Measurements from ENCODE around the gene ZYX. TPM values are rescaled to one million over a fixed set of nuclear protein-coding genes. Genes with fewer than 3 reads are reported as not detected.
A peak's percentile ranks its signal among the peaks of the same experiment; 100 is the strongest.

Gene ZYX
- total and polyA plus RNA-seq, 9 of the 15 experiments (the other 6 are each of a cell fraction or from before 2014, with no cell fraction given), result 1.8 to 130 (median 15.7) TPM

DNA sequence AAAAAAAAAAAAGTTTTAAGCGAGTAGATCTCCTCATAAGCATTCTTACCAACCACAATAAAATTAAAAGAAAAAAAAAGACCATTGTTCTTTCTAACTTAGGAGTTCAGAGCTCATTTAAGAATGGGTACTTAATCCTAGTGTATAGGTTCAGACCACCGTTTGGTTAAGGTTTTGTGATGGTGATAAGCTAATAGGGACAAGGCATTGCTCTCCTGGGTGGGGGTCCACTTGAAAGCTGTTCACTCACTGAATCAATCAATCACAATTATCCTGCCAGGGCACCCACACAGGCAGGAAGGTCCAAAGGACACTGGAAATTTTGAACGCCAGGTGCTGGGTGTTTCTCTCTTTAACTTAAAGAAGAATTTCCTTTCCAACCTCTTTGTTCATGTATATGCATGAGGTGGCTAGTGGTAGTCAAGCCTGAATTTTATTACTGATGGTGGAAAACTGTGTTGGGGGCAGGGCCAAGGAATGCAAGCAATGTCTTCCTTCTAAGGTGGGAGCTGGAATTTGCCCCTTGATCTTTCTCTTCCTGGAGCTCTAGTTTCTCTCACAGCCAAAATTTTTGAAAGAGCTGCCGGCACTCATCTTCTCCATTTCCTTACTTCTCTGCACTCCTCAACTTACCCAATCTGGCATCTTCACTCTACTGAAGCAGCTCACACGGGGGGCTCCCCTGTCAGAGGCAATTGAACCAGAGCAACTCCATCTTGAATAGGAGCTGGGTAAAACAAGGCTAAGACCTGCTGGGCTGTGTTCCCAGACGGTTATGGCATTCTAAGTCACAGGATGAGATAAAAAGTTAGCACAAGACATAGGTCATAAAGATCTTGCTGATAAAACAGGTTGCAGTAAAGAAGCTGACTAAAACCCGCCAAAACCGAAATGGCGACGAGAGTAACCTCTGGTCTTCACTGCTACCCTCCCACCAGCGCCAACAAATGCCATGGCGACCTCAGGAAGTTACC lies 11.2 kb upstream of the ZYX start (continued):
- TF ChIP-seq, protein P1, sequence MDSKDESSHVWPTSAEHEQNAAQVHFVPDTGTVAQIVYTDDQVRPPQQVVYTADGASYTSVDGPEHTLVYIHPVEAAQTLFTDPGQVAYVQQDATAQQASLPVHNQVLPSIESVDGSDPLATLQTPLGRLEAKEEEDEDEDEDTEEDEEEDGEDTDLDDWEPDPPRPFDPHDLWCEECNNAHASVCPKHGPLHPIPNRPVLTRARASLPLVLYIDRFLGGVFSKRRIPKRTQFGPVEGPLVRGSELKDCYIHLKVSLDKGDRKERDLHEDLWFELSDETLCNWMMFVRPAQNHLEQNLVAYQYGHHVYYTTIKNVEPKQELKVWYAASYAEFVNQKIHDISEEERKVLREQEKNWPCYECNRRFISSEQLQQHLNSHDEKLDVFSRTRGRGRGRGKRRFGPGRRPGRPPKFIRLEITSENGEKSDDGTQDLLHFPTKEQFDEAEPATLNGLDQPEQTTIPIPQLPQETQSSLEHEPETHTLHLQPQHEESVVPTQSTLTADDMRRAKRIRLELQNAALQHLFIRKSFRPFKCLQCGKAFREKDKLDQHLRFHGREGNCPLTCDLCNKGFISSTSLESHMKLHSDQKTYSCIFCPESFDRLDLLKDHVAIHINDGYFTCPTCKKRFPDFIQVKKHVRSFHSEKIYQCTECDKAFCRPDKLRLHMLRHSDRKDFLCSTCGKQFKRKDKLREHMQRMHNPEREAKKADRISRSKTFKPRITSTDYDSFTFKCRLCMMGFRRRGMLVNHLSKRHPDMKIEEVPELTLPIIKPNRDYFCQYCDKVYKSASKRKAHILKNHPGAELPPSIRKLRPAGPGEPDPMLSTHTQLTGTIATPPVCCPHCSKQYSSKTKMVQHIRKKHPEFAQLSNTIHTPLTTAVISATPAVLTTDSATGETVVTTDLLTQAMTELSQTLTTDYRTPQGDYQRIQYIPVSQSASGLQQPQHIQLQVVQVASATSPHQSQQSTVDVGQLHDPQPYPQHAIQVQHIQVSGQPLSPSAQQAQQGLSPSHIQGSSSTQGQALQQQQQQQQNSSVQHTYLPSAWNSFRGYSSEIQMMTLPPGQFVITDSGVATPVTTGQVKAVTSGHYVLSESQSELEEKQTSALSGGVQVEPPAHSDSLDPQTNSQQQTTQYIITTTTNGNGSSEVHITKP (IDR thresholded peaks at IDR 0.05; ENCODE audit: partially characterized antibody), result no peak
- TF ChIP-seq, protein P2, sequence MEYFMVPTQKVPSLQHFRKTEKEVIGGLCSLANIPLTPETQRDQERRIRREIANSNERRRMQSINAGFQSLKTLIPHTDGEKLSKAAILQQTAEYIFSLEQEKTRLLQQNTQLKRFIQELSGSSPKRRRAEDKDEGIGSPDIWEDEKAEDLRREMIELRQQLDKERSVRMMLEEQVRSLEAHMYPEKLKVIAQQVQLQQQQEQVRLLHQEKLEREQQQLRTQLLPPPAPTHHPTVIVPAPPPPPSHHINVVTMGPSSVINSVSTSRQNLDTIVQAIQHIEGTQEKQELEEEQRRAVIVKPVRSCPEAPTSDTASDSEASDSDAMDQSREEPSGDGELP (CRISPR knock-in tag; IDR thresholded peaks at IDR 0.05; ENCODE audit: borderline replicate concordance), result no peak
- TF ChIP-seq DNMT1 (IDR thresholded peaks at IDR 0.05) (no peak), ZNF41 (CRISPR knock-in tag; conservative IDR thresholded peaks at IDR 0.05) (peak; percentile 99), SP2 (IDR thresholded peaks at IDR 0.05; ENCODE audit: extremely low read depth, low read depth, low read length, poor library complexity, severe bottlenecking) (no peak), SNIP1 (IDR thresholded peaks at IDR 0.05; ENCODE audit: low read depth) (no peak), POLR2G (IDR thresholded peaks at IDR 0.05; ENCODE audit: low read depth, low read length) (no peak), ZNF354B (CRISPR knock-in tag; IDR thresholded peaks at IDR 0.05) (peak; percentile 98), NCOA4 (IDR thresholded peaks at IDR 0.05; ENCODE audit: partially characterized antibody) (no peak), TCF3 (CRISPR knock-in tag; IDR thresholded peaks at IDR 0.05) (no peak), NR2C2 (CRISPR knock-in tag; IDR thresholded peaks at IDR 0.05) (no peak), NR2C2 (tag; IDR thresholded peaks at IDR 0.05) (peak; percentile 80), MEIS2 (IDR thresholded peaks at IDR 0.05; ENCODE audit: partially characterized antibody) (no peak), FOXK2 (conservative IDR thresholded peaks at IDR 0.05 in 1 of 2, IDR thresholded peaks at IDR 0.05 in 1 of 2; ENCODE audit: low read depth in 2 of 2) (no peak)
- TF ChIP-seq, protein P3, sequence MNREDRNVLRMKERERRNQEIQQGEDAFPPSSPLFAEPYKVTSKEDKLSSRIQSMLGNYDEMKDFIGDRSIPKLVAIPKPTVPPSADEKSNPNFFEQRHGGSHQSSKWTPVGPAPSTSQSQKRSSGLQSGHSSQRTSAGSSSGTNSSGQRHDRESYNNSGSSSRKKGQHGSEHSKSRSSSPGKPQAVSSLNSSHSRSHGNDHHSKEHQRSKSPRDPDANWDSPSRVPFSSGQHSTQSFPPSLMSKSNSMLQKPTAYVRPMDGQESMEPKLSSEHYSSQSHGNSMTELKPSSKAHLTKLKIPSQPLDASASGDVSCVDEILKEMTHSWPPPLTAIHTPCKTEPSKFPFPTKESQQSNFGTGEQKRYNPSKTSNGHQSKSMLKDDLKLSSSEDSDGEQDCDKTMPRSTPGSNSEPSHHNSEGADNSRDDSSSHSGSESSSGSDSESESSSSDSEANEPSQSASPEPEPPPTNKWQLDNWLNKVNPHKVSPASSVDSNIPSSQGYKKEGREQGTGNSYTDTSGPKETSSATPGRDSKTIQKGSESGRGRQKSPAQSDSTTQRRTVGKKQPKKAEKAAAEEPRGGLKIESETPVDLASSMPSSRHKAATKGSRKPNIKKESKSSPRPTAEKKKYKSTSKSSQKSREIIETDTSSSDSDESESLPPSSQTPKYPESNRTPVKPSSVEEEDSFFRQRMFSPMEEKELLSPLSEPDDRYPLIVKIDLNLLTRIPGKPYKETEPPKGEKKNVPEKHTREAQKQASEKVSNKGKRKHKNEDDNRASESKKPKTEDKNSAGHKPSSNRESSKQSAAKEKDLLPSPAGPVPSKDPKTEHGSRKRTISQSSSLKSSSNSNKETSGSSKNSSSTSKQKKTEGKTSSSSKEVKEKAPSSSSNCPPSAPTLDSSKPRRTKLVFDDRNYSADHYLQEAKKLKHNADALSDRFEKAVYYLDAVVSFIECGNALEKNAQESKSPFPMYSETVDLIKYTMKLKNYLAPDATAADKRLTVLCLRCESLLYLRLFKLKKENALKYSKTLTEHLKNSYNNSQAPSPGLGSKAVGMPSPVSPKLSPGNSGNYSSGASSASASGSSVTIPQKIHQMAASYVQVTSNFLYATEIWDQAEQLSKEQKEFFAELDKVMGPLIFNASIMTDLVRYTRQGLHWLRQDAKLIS (CRISPR knock-in tag; IDR thresholded peaks at IDR 0.05), result no peak

Measured in K562 (cell line).